ENCODE data around the gene RAD51B.

RAD51B gene

DNA sequence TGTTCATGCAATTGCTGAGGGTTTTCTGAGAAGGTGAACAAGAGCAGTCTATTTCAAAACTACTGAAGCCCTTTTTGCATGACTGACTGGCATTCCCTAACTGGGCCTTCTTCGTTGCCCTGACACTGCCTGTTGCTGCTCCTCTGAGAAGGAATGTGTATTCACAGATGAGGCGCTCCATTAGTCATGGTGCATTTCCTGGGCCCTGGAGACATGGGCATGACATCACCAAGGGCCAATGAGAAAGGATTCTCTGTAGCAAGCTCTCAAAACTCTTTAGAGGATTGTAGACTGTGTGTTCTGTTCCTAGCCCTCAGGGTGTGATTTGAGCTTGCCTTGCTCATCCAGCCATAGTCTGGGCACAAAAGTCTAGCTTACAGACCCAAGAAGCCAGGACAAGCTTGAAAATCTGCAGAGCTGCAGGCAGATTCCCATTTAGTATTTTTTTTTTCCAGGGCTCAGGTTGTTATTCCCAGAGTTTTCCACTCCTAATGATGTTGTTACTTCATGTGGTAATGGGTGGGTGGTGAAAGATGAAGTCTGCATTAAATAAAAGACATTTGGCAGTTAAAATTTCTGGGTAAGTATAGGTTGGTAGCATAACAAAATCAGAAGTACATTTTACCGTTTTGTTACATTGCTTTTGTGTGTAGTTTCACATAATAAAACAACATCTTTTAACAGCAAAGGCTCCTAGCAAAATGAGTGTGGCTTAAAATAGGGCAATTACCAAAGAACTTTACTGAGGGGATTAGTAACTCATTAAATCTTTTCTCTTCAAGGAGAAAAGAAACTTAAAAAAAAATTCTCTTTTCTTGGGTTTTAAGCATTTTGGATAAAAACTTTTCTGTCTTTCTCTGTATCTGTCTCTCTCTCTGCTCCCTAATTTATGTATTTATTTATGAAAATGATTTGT lies 318.4 kb downstream of the RAD51B start:
- H3K27me3 ChIP-seq (replicated peaks; ENCODE audit: control insufficient read depth, insufficient read depth, low read length) = no peaks in the 10 kb centered on the region
- no peaks in the 10 kb centered on the region for H3K36me3 ChIP-seq (ENCODE audit: control insufficient read depth, insufficient read depth, low read length)
- no peak overlapping the region for H3K4me3 ChIP-seq (replicated peaks; ENCODE audit: low read depth, low read length)
- no peak for DNase-seq (ENCODE audit: extremely low read depth, insufficient read length)
- TF ChIP-seq, protein P1, sequence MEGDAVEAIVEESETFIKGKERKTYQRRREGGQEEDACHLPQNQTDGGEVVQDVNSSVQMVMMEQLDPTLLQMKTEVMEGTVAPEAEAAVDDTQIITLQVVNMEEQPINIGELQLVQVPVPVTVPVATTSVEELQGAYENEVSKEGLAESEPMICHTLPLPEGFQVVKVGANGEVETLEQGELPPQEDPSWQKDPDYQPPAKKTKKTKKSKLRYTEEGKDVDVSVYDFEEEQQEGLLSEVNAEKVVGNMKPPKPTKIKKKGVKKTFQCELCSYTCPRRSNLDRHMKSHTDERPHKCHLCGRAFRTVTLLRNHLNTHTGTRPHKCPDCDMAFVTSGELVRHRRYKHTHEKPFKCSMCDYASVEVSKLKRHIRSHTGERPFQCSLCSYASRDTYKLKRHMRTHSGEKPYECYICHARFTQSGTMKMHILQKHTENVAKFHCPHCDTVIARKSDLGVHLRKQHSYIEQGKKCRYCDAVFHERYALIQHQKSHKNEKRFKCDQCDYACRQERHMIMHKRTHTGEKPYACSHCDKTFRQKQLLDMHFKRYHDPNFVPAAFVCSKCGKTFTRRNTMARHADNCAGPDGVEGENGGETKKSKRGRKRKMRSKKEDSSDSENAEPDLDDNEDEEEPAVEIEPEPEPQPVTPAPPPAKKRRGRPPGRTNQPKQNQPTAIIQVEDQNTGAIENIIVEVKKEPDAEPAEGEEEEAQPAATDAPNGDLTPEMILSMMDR (IDR thresholded peaks at IDR 0.05; ENCODE audit: insufficient read depth, low read length, poor library complexity, severe bottlenecking) = no peak

DNA sequence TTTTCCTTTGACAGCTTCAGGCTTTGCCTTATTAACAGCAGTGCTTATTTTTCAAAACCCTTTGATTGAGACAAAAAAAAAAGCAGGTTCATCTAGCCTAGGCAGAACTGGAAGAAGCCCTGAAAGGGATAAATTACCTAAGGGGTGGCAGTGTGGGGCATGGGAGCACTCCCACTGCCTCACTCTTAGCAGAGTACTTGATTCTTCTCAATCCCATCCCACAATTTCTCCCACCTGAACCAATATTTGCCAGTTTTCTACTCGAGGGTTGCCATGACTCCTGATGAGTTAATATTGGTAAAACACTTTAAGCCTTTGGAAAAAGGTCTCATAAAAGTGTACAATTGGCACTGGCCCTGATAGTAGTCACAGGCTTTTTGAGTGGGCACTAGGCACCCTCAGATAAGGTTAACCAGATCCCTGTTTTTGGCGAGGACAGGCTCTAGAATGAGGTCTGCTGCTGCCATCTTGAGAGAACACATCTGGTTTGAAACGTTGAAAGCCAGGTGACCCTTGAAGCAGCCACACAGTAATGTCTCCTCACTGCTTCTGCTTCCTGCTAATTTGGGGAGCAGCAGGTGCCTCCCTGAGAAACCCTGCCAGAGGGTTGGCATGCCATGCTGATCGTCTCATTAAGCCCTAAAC lies 320.0 kb downstream of the RAD51B start:
- no peaks in the 10 kb centered on the region for H3K27me3 ChIP-seq (replicated peaks; ENCODE audit: control insufficient read depth, insufficient read depth, low read length)
- H3K4me3 ChIP-seq (replicated peaks; ENCODE audit: low read depth, low read length) = no peak overlapping the region
- TF ChIP-seq, protein P1 (IDR thresholded peaks at IDR 0.05; ENCODE audit: insufficient read depth, low read length, poor library complexity, severe bottlenecking) = no peak

DNA sequence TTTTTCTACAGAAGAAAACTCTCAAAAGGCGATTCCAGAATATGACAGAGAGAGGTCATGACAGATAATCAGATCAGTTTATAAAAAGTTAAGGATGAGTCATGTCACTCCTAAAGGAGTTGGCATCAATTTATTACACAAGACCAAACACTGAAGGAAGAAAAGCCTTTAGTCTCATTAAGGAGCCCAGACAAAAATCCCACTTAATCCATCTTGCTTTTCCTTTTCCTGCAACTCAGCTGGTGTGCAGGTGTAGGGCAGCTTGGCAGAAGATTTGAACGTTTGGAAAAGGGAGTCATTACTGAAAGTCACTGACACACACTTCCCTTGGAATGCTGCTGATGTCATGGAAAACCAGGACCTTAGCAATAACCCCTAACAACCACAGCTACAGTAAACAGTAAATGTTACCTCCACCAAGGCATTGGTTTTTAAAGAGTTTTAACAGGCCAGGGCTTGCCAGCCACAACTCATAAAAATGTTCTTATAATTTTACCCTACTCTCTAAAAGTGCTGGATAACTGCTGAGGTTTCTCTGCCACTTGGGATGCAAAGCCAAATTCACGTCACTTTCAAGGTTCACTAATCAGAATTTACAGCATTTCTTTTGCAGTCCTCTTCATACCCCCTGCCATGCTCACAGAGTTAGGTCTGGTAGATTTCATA lies 320.6 kb downstream of the RAD51B start:
- H3K36me3 ChIP-seq (ENCODE audit: control insufficient read depth, insufficient read depth, low read length) = no peaks in the 10 kb centered on the region
- TF ChIP-seq, protein P1 (IDR thresholded peaks at IDR 0.05; ENCODE audit: insufficient read depth, low read length, poor library complexity, severe bottlenecking) = no peak
- H3K27me3 ChIP-seq (replicated peaks; ENCODE audit: control insufficient read depth, insufficient read depth, low read length) = no peaks in the 10 kb centered on the region
- no peak for DNase-seq (ENCODE audit: extremely low read depth, insufficient read length)
- no peak overlapping the region for H3K4me3 ChIP-seq (replicated peaks; ENCODE audit: low read depth, low read length)

More for the DNA sequence above, 320.0 kb downstream of the RAD51B start:
- no peaks in the 10 kb centered on the region for H3K36me3 ChIP-seq (ENCODE audit: control insufficient read depth, insufficient read depth, low read length)
- DNase-seq (ENCODE audit: extremely low read depth, insufficient read length) = no peak

DNA sequence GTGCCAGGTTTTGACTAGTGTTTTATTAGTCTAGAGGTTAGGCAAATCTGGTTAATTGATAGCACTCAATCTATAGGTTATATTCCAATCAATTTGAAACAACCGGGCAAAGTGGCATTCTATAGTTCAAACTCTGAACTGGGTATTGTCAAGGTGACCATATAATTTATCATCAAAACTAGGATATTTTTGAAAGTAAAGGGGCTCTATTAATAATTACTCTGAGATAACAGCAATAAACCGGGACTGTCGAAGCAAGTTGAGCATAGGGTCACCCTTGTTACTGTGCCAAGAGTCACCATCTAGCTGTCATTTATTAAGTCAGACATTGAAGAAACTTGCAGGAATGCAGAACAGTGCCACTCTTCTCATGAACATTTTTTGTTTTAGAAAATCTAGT lies 321.2 kb downstream of the RAD51B start:
- no peaks in the 10 kb centered on the region for H3K36me3 ChIP-seq (ENCODE audit: control insufficient read depth, insufficient read depth, low read length)
- H3K27me3 ChIP-seq (replicated peaks; ENCODE audit: control insufficient read depth, insufficient read depth, low read length) = no peaks in the 10 kb centered on the region
- TF ChIP-seq, protein P1 (IDR thresholded peaks at IDR 0.05; ENCODE audit: insufficient read depth, low read length, poor library complexity, severe bottlenecking) = no peak
- no peak overlapping the region for H3K4me3 ChIP-seq (replicated peaks; ENCODE audit: low read depth, low read length)
- DNase-seq (ENCODE audit: extremely low read depth, insufficient read length) = no peak

DNA sequence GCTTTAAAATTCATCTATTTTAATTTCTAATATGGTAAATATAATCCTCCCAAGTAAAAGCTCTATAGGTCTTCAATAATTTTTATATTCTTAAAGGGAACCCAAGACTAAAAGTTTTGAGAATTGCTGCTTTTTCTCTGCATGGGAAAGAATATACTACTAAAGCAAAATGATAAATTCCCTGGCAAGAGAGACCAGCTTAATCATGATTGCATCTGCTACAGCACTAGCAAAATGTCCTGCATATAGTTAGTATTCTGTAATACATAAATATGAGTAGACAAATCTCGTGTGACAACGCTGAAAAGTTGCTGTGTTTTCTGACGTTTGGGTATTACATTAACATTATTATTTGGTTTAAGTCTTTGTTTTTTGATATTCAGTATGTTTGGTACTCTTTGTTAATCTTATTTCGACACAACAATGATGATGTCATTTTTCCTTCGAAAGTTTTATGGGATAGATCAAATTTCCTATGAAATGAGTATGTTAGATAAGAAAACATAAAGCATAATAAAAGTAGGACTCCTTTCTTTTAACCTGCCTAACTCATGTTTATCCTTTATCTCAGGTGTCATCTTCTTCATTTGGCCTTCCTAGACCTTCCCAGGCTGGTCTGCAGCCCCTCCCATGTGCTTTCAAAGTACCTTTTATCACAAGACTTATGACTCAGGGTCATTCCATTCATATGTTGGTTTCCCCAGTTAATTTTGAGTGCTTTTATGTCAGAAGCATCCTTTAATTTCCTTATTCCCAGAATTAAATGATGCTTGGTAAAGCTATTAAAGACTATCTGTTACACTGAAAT lies 321.9 kb downstream of the RAD51B start:
- H3K4me3 ChIP-seq (replicated peaks; ENCODE audit: low read depth, low read length) = no peak overlapping the region
- H3K36me3 ChIP-seq (ENCODE audit: control insufficient read depth, insufficient read depth, low read length) = no peaks in the 10 kb centered on the region
- no peak for DNase-seq (ENCODE audit: extremely low read depth, insufficient read length)
- TF ChIP-seq, protein P1 (IDR thresholded peaks at IDR 0.05; ENCODE audit: insufficient read depth, low read length, poor library complexity, severe bottlenecking) = no peak
- no peaks in the 10 kb centered on the region for H3K27me3 ChIP-seq (replicated peaks; ENCODE audit: control insufficient read depth, insufficient read depth, low read length)
